Stimulated activated naive CD8-positive, alpha-beta T cell treated with anti-CD3 and anti-CD28 coated beads, Interleukin-15, Interleukin-2, amounts not matched to agents 100 ng/mL and 50 ng/mL, for 24 hours (primary cell): Measurements from ENCODE around the gene ZNF280B.
A peak's percentile ranks its signal among the peaks of the same experiment; 100 is the strongest.
"Not testable (repeated sequence)": the region's sequence is repeated elsewhere in the genome, so short reads cannot be mapped to it uniquely, and the experiment has no call there.

Experiments
- H3K27ac Mint-ChIP-seq: one replicate; pipeline ENCODE4 v1.8.0; 2021; ENCODE audit warnings: mild to moderate bottlenecking, mixed read lengths
- H3K27me3 Mint-ChIP-seq: one replicate; pipeline ENCODE4 v1.8.0; 2021; ENCODE audit warnings: mixed read lengths
- H3K36me3 Mint-ChIP-seq: one replicate; pipeline ENCODE4 v1.8.0; 2021; ENCODE audit warnings: low read depth, mixed read lengths
- H3K4me1 Mint-ChIP-seq: one replicate; pipeline ENCODE4 v1.8.0; 2021; ENCODE audit warnings: low read depth, mixed read lengths
- H3K4me3 Mint-ChIP-seq: one replicate; pipeline ENCODE4 v1.8.0; 2021; ENCODE audit warnings: mild to moderate bottlenecking, mixed read lengths
- H3K9me3 Mint-ChIP-seq: one replicate; pipeline ENCODE4 v1.8.0; 2021; ENCODE audit warnings: mixed read lengths

ZNF280B gene

GRCh38 chr22:22523494-22523893 lies 15.0 kb upstream of the ZNF280B start:
- no peak overlapping the region for H3K27ac Mint-ChIP-seq
- peaks cover 7% of the 10 kb centered on the region for H3K27me3 Mint-ChIP-seq
- H3K4me1 Mint-ChIP-seq, result no peaks in the 10 kb centered on the region
- H3K9me3 Mint-ChIP-seq, result no peaks in the 10 kb centered on the region
- H3K36me3 Mint-ChIP-seq, result no peaks in the 10 kb centered on the region
- H3K4me3 Mint-ChIP-seq, result no peak overlapping the region

GRCh38 chr22:22521631-22522030 lies 13.1 kb upstream of the ZNF280B start:
- Mint-ChIP-seq H3K4me1 (no peaks in the 10 kb centered on the region), H3K9me3 (no peaks in the 10 kb centered on the region), H3K36me3 (no peaks in the 10 kb centered on the region), H3K4me3 (no peak overlapping the region), H3K27me3 (peaks cover 11% of the 10 kb centered on the region), H3K27ac (no peak overlapping the region)

- H3K4me1 Mint-ChIP-seq, result no peaks in the 10 kb centered on the region
- H3K27ac Mint-ChIP-seq, result no peak overlapping the region
- no peaks in the 10 kb centered on the region for H3K36me3 Mint-ChIP-seq
- peaks cover 15% of the 10 kb centered on the region for H3K27me3 Mint-ChIP-seq
- no peak overlapping the region for H3K4me3 Mint-ChIP-seq
- H3K9me3 Mint-ChIP-seq, result no peaks in the 10 kb centered on the region
Observed at GRCh38 chr22:22520667-22521602, 12.4 kb upstream of the ZNF280B start.

GRCh38 chr22:22520020-22520656 lies 11.6 kb upstream of the ZNF280B start, which contains the start of gene ZNF280A:
TSS of gene ZNF280A (minus strand) at chr22:22520270. CDS start at chr22:22515630, 4,640 bp downstream.
- Mint-ChIP-seq H3K36me3 (no peaks in the 10 kb centered on the region), H3K27ac (no peak within 1 kb of the TSS), H3K4me3 (no peak within 1 kb of the TSS), H3K27me3 (peaks cover 19% of the 10 kb centered on the region), H3K4me1 (no peaks in the 10 kb centered on the region), H3K9me3 (no peaks in the 10 kb centered on the region)

- Mint-ChIP-seq H3K9me3 (no peaks in the 10 kb centered on the region), H3K4me3 (no peak overlapping the region), H3K4me1 (no peaks in the 10 kb centered on the region), H3K36me3 (no peaks in the 10 kb centered on the region), H3K27me3 (peaks cover 24% of the 10 kb centered on the region), H3K27ac (no peak overlapping the region)
Observed at GRCh38 chr22:22519591-22519990, 11.0 kb upstream of the ZNF280B start.

GRCh38 chr22:22516992-22517391 lies 8.4 kb upstream of the ZNF280B start:
- no peaks in the 10 kb centered on the region for H3K4me1 Mint-ChIP-seq
- no peaks in the 10 kb centered on the region for H3K9me3 Mint-ChIP-seq
- H3K4me3 Mint-ChIP-seq, result no peak overlapping the region
- H3K27ac Mint-ChIP-seq, result no peak overlapping the region
- H3K36me3 Mint-ChIP-seq, result no peaks in the 10 kb centered on the region
- H3K27me3 Mint-ChIP-seq, result peaks cover 33% of the 10 kb centered on the region

GRCh38 chr22:22515890-22516289 lies 7.3 kb upstream of the ZNF280B start:
- Mint-ChIP-seq H3K4me1 (no peaks in the 10 kb centered on the region), H3K4me3 (no peak overlapping the region), H3K36me3 (no peaks in the 10 kb centered on the region), H3K27me3 (peaks cover 40% of the 10 kb centered on the region), H3K9me3 (peaks cover 4% of the 10 kb centered on the region), H3K27ac (no peak overlapping the region)

- Mint-ChIP-seq H3K9me3 (peaks cover 13% of the 10 kb centered on the region), H3K27me3 (peaks cover 40% of the 10 kb centered on the region)
- H3K4me3 Mint-ChIP-seq, H3K4me1 Mint-ChIP-seq, H3K27ac Mint-ChIP-seq, H3K36me3 Mint-ChIP-seq: not testable (repeated sequence)
Observed at GRCh38 chr22:22514431-22514830, 5.9 kb upstream of the ZNF280B start.

GRCh38 chr22:22513619-22514018 lies 5.1 kb upstream of the ZNF280B start:
- Mint-ChIP-seq H3K4me1 (no peaks in the 10 kb centered on the region), H3K9me3 (peaks cover 13% of the 10 kb centered on the region), H3K27ac (no peak overlapping the region), H3K4me3 (no peak overlapping the region), H3K27me3 (peaks cover 40% of the 10 kb centered on the region), H3K36me3 (peaks cover 4% of the 10 kb centered on the region)

GRCh38 chr22:22512951-22513350 lies 4.4 kb upstream of the ZNF280B start:
- H3K9me3 Mint-ChIP-seq, result peaks cover 13% of the 10 kb centered on the region
- peaks cover under 1% of the 10 kb centered on the region for H3K4me1 Mint-ChIP-seq

GRCh38 chr22:22510833-22511232 lies 2.3 kb upstream of the ZNF280B start:
- peaks cover 16% of the 10 kb centered on the region for H3K36me3 Mint-ChIP-seq
- peaks cover 29% of the 10 kb centered on the region for H3K27me3 Mint-ChIP-seq
- peaks cover 17% of the 10 kb centered on the region for H3K4me1 Mint-ChIP-seq
- not testable (repeated sequence) for H3K27ac Mint-ChIP-seq, H3K4me3 Mint-ChIP-seq
- peaks cover 13% of the 10 kb centered on the region for H3K9me3 Mint-ChIP-seq

More at GRCh38 chr22:22512951-22513350, 4.4 kb upstream of the ZNF280B start:
- peaks cover 40% of the 10 kb centered on the region for H3K27me3 Mint-ChIP-seq
- no peak overlapping the region for H3K4me3 Mint-ChIP-seq
- peaks cover 4% of the 10 kb centered on the region for H3K36me3 Mint-ChIP-seq
- no peak overlapping the region for H3K27ac Mint-ChIP-seq

- H3K27me3 Mint-ChIP-seq, result peaks cover 22% of the 10 kb centered on the region
- peaks cover 22% of the 10 kb centered on the region for H3K36me3 Mint-ChIP-seq
- not testable (repeated sequence) for H3K27ac Mint-ChIP-seq, H3K4me3 Mint-ChIP-seq
- peaks cover 13% of the 10 kb centered on the region for H3K9me3 Mint-ChIP-seq
- peaks cover 18% of the 10 kb centered on the region for H3K4me1 Mint-ChIP-seq
Observed at GRCh38 chr22:22509912-22510311, 1.4 kb upstream of the ZNF280B start.

GRCh38 chr22:22507743-22508273 lies 734 bp downstream of the ZNF280B start:
- H3K27me3 Mint-ChIP-seq, result peaks cover 15% of the 10 kb centered on the region

GRCh38 chr22:22506736-22507135 lies 1.8 kb downstream of the ZNF280B start:
- Mint-ChIP-seq H3K36me3 (peaks cover 52% of the 10 kb centered on the region), H3K9me3 (peaks cover 13% of the 10 kb centered on the region), H3K27me3 (peaks cover 5% of the 10 kb centered on the region), H3K4me3 (no peak overlapping the region), H3K4me1 (peaks cover 18% of the 10 kb centered on the region), H3K27ac (no peak overlapping the region)

More at GRCh38 chr22:22507743-22508273, 734 bp downstream of the ZNF280B start:
- peak overlapping the region; percentile 86 for H3K4me3 Mint-ChIP-seq
- H3K9me3 Mint-ChIP-seq, result peaks cover 13% of the 10 kb centered on the region
- H3K36me3 Mint-ChIP-seq, result peaks cover 41% of the 10 kb centered on the region
- peaks cover 18% of the 10 kb centered on the region for H3K4me1 Mint-ChIP-seq
- peak overlapping the region; percentile 42 for H3K27ac Mint-ChIP-seq

GRCh38 chr22:22498267-22498666 lies 10.3 kb downstream of the ZNF280B start:
- Mint-ChIP-seq H3K4me3 (no peak overlapping the region), H3K4me1 (no peaks in the 10 kb centered on the region), H3K27me3 (no peaks in the 10 kb centered on the region), H3K27ac (no peak overlapping the region), H3K9me3 (no peaks in the 10 kb centered on the region), H3K36me3 (peaks cover 41% of the 10 kb centered on the region)
